ENCODE results near the gene PXT1.

PXT1 gene

GRCh38 chr6:36343109-36343680 lies 99.5 kb downstream of the PXT1 start:
- FAIRE-seq, result no peak

DNA sequence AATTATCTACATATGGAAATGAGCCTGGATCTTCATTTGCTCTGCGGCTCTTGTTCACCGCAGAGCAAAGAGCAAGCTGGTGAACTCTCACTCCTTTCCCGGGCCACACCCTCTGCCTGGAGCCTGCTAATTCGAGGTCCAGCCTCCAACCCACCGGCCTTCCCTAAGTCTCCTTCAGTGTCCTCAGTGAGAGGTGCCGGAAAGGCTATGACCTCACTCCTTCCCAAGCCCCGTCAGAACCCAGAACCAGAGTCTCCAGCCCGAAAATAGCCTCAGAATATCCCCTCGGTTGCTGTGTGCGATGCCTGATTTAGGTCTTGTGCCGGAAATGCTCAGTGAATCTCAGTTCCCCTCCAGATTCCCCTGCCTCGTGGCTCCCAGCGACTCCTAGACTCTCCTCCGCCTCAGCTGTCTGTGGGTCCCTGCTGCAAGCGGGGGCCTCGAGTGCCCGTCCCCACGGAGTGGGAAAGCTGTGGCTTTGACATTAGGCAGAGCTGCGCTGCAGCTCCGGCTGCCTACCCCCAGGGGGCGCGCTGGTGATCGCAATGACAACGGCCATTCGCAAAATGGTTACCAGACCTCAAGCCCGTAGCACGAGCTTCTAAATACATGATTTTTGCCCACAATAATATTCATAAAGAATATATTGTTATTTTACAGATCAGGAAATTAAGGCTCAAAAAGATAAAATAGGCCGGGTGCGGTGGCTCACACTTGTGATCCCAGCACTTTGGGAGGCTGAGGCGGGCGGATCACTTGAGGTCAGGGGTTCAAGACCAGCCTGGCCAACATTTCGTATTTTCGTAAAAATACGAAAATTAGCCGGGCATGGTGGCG lies 101.8 kb downstream of the PXT1 start:
- no peak for FAIRE-seq

Measured in colon (tissue), 2 donors.